Measurements from ENCODE around the gene NES. TPM values are rescaled to one million over a fixed set of nuclear protein-coding genes. Genes with fewer than 3 reads are reported as not detected.
A peak's percentile ranks its signal among the peaks of the same experiment; 100 is the strongest.

The NES gene
- polyA plus RNA-seq, 1 of the 3 experiments (the other 2 are of a cell fraction) = 15.8 TPM

GRCh38 chr1:156665539-156665938 lies 11.7 kb downstream of the NES start:
- H3K4me2 ChIP-seq = no peak overlapping the region
- no peak overlapping the region for H3K9ac ChIP-seq
- peaks cover 12% of the 10 kb centered on the region for H3F3A ChIP-seq (replicated peaks; ENCODE audit: insufficient read depth)
- H3K27me3 ChIP-seq (ENCODE audit: insufficient read depth) = no peaks in the 10 kb centered on the region
- H3K27ac ChIP-seq (ENCODE audit: low read depth in 2 of 2, low read length in 1 of 2) = no peak overlapping the region
- no peaks in the 10 kb centered on the region for H3K36me3 ChIP-seq (replicated peaks in 1 of 2; ENCODE audit: control insufficient read depth in 1 of 2, insufficient read depth in 2 of 2, low read length in 1 of 2)
- H3K9me3 ChIP-seq = no peaks in the 10 kb centered on the region
- H3K4me1 ChIP-seq (ENCODE audit: control insufficient read depth in 1 of 2, insufficient read depth in 2 of 2, low read depth in 1 of 2, low read length in 1 of 2) = peaks cover 38 to 55% of the 10 kb centered on the region in 2 experiments; a peak in 3 of 4 replicates
- POLR2A ChIA-PET = interaction anchor here (2.3 kb wide), 1 partner anchor 11 kb away, joined by 14 read pairs; the partner anchor contains the start of gene NES
- no peaks in the 10 kb centered on the region for H3K79me2 ChIP-seq (ENCODE audit: insufficient read depth)
- no peak overlapping the region for H2AFZ ChIP-seq (ENCODE audit: low read depth)
- no peak for DNase-seq
- H4K20me1 ChIP-seq (ENCODE audit: insufficient read depth) = no peaks in the 10 kb centered on the region
- H3K4me3 ChIP-seq (ENCODE audit: low read depth in 2 of 2, low read length in 1 of 2) = no peak overlapping the region
- WGBS (ENCODE audit: low lambda C conversion rate) = 85% methylated on average over 3 of the region's 3 CpGs
- no peaks in the 10 kb centered on the region for H3K9me2 ChIP-seq
- CTCF ChIA-PET = interaction anchor here (0.8 to 13.1 kb wide), 6 partner anchors 8 to 74 kb away, joined by 3 to 682 read pairs (median 6); partner anchors contain the start of genes HAPLN2, NAXE and NES
- TF ChIP-seq YY1 (IDR thresholded peaks at IDR 0.05; ENCODE audit: low read depth) = no peak
- TF ChIP-seq ELF1 (IDR thresholded peaks at IDR 0.05) = no peak
- no peak for TF ChIP-seq EZH2phosphoT487 (IDR thresholded peaks at IDR 0.05; ENCODE audit: borderline replicate concordance, low read depth)
- no peak for TF ChIP-seq RAD21 (IDR thresholded peaks at IDR 0.05; ENCODE audit: low read length)

GRCh38 chr1:156664767-156665411 lies 12.3 kb downstream of the NES start:
- peaks cover 15% of the 10 kb centered on the region for H3F3A ChIP-seq (replicated peaks; ENCODE audit: insufficient read depth)
- WGBS (ENCODE audit: low lambda C conversion rate) = 90% methylated on average over 11 of the region's 16 CpGs
- peak overlapping the region; percentile 53; the same call in 1 of the 2 replicates for H3K4me2 ChIP-seq
- POLR2A ChIA-PET = interaction anchor here (2.3 kb wide), 1 partner anchor 12 kb away, joined by 14 read pairs; the partner anchor contains the start of gene NES
- H3K79me2 ChIP-seq (ENCODE audit: insufficient read depth) = no peaks in the 10 kb centered on the region
- H4K20me1 ChIP-seq (ENCODE audit: insufficient read depth) = no peaks in the 10 kb centered on the region
- H3K9me3 ChIP-seq = no peaks in the 10 kb centered on the region
- TF ChIP-seq MEF2A (IDR thresholded peaks at IDR 0.05; ENCODE audit: borderline replicate concordance, low read depth) (no peak), NFIC (IDR thresholded peaks at IDR 0.05; ENCODE audit: borderline replicate concordance) (no peak), MAX (IDR thresholded peaks at IDR 0.05; ENCODE audit: low read depth) (no peak), GABPA (IDR thresholded peaks at IDR 0.05; ENCODE audit: low read depth) (no peak), MXI1 (IDR thresholded peaks at IDR 0.05; ENCODE audit: low read depth, low read length) (no peak), REST (IDR thresholded peaks at IDR 0.05; ENCODE audit: low read depth, low read length) (no peak), EZH2phosphoT487 (IDR thresholded peaks at IDR 0.05; ENCODE audit: borderline replicate concordance, low read depth) (no peak), FOXJ3 (CRISPR knock-in tag; IDR thresholded peaks at IDR 0.05) (no peak), JUND (IDR thresholded peaks at IDR 0.05) (no peak), FOXM1 (IDR thresholded peaks at IDR 0.05; ENCODE audit: low read depth) (no peak), SIN3A (IDR thresholded peaks at IDR 0.05; ENCODE audit: borderline replicate concordance, low read depth, low read length) (no peak), CHD2 (IDR thresholded peaks at IDR 0.05; ENCODE audit: low read length, partially characterized antibody) (no peak), ELF1 (IDR thresholded peaks at IDR 0.05) (no peak), PBX3 (IDR thresholded peaks at IDR 0.05) (no peak), NRF1 (IDR thresholded peaks at IDR 0.05; ENCODE audit: low read depth, low read length) (no peak)
- H3K4me1 ChIP-seq (ENCODE audit: control insufficient read depth in 1 of 2, insufficient read depth in 2 of 2, low read depth in 1 of 2, low read length in 1 of 2) = peaks cover 40 to 52% of the 10 kb centered on the region in 2 experiments; a peak in 3 of 4 replicates
- H3K36me3 ChIP-seq (replicated peaks in 1 of 2; ENCODE audit: control insufficient read depth in 1 of 2, insufficient read depth in 2 of 2, low read length in 1 of 2) = no peaks in the 10 kb centered on the region
- no peaks in the 10 kb centered on the region for H3K9me2 ChIP-seq
- H3K27me3 ChIP-seq (ENCODE audit: insufficient read depth) = no peaks in the 10 kb centered on the region
- CTCF ChIA-PET = interaction anchor here (0.8 to 13.1 kb wide), 7 partner anchors 18 to 225 kb away, joined by 3 to 682 read pairs (median 6); partner anchors contain the start of genes HAPLN2, ISG20L2, METTL25B and NAXE
- no peak overlapping the region for H2AFZ ChIP-seq (ENCODE audit: low read depth)
- H3K27ac ChIP-seq (ENCODE audit: low read depth in 2 of 2, low read length in 1 of 2) = no peak overlapping the region
- H3K9ac ChIP-seq = no peak overlapping the region
- no peak for DNase-seq
- no peak overlapping the region for H3K4me3 ChIP-seq (ENCODE audit: low read depth in 2 of 2, low read length in 1 of 2)

Measured in SK-N-SH (cell line).